HG03139 (cell line): Measurements from ENCODE around the gene MAN2B2.
A peak's percentile ranks its signal among the peaks of the same experiment; 100 is the strongest.

Experiments used
- ATAC-seq: cut with Tn5 transposase; IDR thresholded peaks from one replicate; pipeline ENCODE4 v1.9.1; 2021; ENCODE audit not compliant: unreplicated experiment

Gene MAN2B2

DNA sequence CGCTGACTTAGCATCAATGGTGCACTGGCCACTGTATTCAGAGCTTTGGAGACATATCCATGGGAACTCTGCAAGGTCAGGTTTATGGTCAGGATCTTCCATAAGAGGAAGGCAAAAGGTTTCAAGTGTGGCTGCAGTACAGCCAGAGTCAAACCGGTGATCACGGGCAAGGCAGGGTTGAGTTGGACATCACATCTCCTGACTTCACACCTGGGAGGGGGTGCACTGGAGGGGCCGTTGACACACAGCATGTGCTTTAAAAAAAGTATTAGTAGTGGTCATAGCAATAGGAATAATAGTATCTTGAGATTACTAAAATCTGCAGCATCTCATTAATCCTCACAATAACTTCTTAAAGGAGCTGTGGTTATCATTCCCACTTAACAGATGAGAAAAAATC is 28.9 kb upstream of the MAN2B2 start:
- no peak for ATAC-seq

DNA sequence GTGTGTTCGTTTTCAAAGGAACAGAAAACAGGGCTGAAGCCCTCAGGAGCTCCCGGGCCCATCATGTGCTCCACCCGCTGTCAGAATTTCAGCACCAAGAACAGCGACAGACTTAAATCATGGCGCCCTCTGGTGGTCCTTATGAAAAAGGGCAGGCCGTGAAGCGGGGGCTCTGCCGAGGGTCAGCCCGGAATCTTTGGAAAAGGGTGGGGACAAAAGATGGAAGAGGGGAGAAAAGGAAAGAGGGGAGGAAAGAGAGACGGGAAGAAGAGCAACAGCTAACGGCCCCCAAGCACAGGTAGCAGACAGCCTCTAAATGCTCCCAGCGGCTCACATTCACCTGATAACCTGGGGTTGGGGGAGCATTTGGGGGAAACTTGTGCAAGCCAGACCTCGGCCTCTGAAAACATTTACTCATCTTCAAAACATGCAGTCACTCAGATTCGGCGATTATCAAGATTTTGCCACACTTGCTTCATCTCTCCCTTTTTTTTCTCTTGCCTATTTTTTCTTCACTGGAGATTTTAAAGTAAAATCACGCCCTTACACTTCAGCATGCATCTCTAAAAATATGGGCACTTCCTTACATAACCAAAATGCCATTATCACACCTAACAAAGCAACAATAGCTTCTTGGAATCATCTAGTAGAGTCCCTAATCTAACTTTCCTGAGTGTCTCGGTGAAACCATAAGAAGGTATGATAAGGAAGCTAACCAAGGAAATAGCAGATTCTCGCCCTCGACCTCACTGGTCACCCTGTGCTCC is 28.1 kb upstream of the MAN2B2 start:
- peak; percentile 61 for ATAC-seq

DNA sequence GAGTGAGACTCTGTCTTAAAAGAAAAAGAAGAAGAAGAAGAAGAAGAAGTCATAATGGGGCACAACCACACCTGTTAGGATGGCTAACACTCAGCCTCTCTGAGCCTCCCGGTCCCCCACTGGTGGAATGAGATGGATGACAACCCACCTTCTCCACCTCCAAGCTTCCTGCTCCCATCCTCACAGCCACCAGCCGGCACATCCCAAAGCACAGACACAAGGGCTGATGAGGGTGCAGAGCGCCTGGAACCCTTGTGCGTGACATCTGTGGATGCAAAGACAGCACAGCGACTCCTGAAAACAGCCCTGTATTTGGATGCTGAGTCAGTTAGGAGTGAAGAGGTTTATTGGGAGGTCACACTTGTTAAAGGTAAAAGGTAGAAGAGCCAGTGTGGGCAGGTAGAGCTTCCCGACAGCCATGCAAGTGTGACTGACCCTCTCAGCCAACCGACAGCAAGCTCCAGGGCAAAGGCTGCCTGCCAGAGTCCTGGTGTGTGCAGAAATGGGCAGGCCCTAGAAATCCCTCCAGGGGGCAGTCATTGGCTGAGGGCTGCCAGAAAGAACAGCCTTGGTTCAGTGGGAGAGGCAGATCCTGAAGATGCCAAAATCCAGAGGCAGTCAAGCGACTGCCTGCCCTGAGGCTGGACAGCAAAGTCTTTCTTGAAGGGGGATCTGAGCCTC is 26.6 kb upstream of the MAN2B2 start:
- no peak for ATAC-seq

DNA sequence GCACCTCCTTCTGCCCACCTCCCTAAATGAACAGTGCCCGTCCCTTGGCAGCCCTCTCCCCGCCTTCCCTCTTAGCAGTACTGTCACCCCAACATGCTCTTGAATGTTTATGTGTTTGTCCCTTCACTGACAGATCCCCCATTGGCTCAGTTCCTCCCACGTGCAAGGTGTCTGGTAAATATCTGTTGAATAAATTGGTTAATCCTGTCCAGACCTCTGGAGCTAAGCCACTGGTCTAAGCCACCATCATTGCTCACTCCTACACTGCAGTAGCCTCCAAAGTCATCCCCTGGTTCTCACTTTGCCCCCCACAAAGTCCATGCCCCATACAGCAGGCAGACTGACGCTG is 26.1 kb upstream of the MAN2B2 start:
- ATAC-seq = no peak

DNA sequence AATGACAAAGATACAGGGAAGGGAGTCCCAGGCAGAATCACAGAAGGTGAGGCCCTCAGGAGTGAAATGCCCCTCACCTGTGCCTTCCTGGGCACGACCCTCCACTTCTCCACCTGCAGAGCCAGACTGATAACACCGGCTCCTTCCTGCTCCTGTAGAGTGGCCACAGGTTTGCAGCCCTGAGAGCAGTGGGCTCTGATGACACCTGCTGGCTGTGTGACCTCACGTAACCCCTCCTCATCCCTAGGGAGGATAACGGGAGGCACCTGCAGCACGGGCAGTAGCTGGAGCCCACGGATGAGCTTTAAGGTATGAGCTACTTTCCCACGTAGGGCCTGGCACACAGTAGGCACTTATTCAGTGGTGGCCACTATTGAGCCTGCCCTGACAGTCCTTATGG is 25.5 kb upstream of the MAN2B2 start:
- no peak for ATAC-seq

DNA sequence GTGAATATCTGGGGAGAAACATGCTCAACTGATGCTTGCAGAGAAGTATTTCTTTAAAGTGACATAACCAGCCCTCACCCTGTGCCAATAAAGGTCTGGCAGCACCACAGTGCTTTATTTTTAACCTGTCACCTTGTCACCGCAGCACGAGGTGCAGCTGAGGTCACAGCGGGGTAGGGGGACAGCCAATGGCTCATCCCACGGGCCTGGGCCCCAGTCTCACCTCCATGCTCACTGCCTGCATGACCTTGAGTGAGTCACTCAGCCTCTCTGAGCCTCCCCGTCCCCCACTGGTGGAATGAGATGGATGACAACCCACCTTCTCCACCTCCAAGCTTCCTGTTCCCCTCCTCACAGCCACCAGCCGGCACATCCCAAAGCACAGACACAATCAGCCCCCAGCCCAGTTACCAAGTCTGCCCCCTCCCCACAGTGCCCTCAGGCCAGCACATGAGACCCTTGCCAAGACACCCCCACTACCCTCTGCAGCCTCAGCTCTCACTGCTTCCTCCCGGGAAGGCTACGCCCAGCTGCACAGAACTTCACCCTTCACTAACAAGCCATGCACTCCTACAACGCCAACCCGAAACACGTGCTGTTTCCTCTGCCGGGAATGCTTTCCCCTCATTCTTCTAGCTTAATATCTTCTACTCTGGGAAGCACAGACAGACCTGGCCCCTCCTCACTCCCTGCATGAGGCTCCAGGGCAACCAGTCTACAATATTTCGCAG is 24.9 kb upstream of the MAN2B2 start:
- ATAC-seq = no peak

DNA sequence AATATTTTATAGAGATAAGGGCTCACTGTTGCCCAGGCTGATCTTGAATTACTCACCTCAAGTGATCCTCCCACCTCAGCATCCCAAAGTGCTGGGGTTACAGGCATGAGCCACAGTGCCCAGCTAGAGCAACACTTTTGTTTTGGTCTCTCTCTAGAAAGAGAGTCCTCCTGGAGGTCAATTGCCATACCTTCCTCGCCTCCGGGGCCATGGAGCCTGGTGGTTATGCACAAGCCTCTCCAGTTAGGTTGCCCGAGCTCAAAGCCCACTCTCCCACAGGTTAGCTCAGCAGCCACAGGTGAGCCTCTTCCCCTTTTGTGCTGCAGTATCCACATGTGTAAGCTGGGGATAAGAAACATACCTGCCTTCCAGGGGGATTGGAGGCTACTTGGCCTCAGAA is 24.2 kb upstream of the MAN2B2 start:
- ATAC-seq = no peak

DNA sequence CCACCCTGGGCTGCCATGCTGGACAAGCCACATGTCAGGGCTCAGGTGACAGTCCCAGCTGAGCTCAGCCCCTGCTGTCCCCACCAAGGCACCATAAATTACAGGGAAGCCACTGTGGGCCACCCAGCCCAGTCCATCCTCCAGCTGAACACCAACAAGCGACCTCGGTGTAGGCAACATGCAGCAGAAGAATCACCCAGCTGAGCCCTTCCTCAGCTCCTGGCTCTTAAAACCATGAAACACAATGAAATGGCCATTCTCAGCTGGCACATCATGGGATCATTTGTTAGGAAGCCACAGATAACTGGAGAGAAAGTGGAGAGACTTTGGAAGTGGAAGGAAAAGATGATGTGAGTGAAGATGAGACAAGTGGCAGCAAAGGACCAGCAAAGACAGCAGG is 23.3 kb upstream of the MAN2B2 start:
- no peak for ATAC-seq

DNA sequence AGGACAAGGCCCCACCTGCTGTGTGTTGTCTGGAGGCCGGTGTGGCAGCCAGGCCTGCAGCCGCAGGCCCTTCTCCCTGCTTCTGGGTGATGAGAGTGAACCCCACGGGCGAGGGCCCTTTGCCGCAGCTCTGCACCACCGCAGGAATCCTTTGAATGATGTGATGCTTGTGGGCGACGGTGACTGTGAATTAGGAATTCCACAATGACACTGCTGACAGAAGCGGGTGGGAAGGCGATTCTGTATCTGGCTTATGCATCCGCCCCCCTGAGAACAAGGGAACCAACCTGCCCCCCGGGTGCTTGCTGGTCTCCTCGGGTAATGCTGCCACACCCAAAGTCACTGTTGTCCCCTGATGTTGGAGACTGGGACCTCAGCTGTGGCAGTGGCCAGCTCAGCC is 19.5 kb upstream of the MAN2B2 start:
- no peak for ATAC-seq

DNA sequence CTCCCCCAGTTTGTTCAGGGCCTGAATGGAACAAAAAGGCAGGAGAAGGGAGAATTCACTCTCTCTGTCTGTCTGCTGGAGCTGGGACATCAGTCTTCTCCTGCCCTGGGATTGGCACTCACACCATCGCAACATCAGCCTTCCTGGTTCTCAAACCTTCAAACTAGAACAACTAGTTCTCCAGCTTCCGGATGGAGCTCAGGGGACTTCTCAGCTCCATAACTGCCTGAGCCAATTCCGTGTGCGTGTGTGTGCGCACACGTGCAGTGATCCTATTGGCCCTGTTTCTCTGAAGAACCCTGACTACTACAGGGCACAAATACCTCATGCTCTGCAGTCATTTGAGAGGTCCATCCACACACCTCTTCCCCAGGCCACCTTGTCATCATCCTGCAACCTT is 18.7 kb upstream of the MAN2B2 start:
- ATAC-seq = no peak

DNA sequence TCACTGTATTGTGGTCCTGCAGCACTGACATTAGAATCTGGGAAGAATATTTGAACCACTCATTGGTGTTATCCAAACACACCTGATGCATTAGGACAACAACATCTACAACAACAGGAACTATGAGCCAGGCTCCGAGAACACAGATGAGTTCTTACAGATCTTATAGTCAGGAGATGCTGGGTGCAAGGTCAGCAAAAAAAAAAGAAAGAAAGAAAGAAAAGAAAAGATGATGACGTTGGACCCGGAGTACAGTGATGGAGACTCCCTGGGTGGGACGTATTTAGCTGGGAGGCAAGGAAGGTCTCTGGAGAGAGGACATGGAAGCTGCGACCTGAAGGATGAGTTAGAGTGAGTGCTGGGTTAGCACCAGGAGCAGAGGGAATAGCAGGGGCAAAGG is 17.8 kb upstream of the MAN2B2 start:
- ATAC-seq = no peak

DNA sequence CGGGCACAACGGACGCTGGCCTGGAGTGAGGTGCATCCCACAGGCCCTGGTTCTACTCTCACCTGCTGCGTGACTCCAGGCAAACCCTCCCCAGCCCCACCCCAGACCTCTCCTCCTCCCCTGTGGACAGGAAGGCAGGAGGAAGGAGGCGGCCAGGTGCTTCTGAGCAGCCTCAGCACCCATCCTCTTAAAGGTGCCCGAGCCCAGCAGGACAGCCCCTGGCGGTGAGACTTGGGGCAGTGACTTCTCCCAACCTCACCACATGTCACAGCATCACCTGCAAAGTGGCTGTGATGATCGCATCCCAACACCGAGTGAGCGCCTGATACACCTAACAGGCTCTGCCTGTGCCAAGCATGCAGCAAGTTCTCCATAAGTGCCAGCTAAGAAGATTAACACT is 17.1 kb upstream of the MAN2B2 start:
- no peak for ATAC-seq

DNA sequence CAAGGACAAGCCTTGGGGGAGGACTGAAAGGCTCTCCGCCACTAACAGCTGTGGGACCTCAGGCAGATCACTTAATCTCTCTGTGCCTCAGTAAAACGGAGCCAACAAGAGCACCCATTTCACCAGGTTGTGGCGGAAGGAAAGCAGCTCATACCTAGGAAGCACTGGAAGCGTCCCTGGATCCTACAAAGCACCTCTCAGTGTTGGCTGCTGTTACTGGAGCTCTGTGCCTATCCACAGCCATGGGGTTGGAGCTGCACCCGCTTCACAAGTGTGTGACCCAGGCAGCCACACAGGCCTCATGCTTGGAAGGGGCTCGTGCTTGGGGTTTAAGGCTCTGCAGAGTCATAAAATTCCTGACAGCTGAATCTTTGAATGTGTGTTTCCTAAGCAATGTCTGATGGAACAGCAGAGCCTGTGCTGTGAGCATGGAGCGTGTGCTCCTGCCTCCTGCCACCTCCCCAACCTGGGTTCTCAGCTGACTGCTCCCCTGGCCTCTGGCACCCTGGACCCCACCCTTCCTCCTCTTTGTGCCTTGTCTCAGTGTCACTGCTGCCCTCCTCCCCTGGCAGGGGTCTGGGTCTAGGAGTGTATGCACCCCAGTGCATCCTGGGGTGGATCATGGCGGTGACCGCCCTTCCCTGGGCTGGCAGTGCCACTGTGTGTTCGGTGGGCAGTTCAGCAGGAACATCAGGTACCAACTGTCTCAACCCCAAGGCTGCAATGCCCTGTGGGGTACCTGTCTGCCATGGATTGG is 14.4 kb upstream of the MAN2B2 start:
- ATAC-seq = no peak

DNA sequence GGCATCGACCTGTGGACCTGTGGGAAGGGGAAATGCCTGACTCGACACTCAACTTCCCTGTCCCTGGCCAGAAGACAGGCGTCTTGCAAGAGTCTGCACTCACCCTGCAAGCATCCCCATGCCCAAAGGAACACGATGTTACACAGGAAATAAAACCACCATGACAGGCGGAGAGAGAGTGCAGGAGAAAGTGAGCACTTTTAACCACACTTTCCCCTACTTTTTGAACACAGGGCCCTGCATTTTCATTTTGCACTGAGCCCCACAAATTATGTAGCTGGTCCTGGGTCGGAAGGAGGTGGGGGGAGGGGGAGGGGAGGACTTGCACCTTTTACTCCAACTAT is 13.8 kb upstream of the MAN2B2 start:
- ATAC-seq = no peak

DNA sequence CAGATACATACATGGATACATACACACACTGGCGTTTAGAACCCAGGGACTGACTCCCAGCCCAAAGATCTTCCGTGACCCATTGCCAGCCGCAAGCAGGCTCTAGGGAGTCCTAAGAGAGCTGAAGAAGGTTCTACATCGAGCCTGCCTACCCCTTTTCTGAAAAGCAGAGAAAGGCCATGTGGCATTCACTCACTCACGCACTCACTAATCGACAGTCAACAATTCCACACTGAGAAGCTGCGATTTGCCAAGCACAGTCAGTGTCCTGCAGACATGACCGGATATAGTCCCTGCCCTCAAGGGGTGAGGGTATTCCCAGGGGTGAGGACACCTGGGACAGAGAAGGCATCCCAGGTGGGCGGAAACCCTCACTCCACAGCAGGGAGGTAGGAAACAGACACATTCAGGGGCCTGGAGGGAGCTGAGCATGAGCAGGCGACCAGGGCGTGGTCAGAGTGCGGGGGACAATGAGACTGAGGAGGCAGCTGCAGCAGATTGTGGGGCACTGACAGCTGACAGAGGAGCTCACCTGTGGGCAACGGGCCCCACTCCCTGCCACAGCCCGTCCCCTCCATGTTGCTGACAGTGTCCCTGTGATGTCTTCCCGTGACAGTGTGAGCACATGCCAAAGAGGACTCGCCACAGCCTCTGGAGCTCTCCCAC is 13.2 kb upstream of the MAN2B2 start:
- no peak for ATAC-seq

DNA sequence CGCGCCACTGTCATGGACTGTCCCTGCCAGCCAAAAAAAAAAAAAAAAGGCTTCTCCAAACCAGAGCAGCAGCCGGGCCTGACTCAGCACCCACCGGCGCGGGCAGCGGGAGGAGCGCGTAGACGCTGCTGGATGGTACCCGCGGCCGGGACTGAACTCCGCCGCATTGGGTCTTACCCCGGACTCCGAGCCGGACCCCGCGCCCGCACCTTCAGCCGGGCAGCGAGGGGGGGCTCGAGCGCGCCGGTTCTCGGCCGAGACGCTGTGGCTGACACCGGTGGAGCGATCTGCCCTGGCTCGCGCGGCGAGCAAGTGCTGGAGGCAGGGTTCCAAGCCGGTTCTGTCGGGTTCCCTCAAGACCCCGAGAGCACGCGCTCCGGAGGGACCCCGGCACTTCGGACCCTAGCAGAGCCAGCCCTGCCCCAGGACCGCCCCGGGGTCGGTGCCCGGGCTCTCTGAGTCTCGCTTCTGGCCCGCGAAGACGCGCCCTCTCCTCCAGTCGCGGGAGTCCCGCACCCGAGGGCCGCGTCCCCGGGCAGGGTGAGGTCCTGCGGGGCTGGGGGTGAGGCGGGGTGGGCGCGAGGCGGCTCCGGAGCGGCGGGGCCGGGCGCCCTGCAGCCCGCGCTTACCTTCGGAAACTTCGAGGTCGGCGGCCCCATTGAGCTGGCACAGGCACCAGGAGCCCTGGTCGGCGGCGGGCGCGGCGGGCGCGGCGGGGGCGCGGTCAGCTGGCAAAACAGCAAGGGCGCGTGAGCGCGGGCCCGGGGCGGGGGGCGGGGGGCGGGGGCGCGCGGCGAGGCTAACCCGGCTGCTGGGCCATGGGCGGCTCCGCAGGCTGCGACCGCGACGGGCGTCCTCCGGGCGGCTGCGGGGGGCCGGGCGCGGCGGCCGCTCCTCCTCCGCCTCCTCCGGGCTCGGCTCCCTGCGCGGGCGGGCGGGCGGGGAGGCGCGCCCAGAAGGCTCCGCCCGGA is 11.8 kb upstream of the MAN2B2 start:
- no peak for ATAC-seq

DNA sequence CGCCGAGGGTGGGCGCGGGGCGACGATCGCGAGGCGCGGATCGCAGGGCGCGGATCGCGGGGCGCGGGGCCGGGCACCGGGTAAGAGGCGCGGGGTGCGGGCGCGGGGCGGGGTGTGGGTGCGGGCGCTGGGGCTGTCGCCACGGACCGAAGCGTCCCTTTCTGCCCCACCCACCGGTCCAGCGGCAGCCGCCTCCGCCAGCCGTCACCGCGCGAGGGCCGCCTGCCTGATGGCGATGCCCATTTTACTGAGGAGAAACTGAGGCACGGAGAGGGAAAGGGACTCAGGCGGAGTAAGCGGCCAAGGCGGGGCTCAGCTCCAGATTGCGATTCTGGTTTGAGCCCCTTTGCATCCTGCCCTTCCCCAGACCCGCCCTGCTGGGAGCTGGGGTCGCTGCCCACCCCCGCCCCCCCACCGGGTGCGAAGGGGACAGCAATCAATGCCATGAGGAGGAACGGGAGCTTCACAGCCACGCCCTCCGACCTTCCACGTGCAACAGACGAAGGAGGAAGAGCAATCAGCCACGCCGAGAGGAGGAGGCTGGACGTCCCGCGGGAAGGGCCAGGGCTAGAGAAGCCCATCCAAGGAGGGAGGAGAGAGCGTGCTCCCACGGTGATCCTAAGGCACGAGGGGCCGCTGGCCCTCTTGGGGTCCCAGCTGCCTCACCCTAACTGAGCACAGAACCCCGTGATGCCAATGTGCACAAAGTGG is 10.9 kb upstream of the MAN2B2 start:
- no peak for ATAC-seq

DNA sequence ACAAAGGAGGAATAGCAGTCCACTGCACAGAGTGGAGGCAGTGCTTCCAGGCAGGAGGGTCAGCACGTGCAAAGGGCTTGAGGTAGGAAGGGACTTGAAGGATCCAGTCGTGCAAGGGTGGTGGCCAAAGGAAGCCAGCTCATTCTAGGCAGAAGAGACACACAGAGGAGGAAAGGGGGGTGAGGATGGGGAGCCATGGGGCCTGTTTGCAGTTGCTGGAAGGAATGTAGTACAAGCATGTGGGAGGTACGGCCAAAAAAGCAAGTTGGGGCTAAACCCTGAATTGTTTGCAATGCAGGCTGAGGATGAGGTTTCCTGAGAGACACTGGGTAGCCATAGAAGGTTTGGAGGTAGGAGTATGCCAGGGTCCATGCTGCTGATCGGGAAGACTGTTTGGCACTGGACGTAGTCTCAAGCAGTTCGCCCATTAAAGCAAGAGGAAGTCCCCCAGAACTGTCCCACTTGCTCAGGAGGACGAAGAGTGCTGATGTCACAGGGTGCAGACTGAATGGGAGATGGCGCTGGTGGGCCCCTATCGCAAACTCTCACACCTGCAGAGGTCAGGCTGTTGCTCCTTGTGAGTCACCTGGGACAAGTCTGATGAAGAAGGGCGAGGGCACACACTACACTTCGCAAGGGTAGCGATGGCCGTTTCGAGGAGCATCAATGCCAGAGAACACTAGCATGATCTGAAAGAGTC is 9.1 kb upstream of the MAN2B2 start:
- ATAC-seq = no peak
